Measurements from ENCODE around the gene MEGF11.
"Not testable (repeated sequence)": the region's sequence is repeated elsewhere in the genome, so short reads cannot be mapped to it uniquely, and the experiment has no call there.

The MEGF11 gene

DNA sequence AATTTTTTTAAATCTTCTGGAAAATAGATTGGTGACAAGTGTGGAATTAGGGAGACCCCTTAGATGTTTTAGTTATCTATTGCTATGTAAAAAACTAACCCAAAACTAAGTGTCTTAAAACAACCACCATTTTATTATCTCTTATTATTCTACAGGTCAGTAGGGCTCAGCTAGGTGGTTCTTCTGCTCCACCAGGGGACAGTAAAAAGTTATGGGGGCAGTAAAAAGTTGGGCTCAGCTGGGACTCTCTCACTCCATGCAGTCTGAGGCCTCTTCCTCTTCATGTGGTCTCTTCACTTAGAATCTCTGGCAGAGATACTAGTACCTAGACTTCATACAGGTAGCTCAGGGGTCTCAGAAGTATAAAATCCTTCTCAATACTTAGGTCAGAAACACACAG lies 21.8 kb upstream of the MEGF11 start:
- no peak for DNase-seq (ENCODE audit: low spot score)

DNA sequence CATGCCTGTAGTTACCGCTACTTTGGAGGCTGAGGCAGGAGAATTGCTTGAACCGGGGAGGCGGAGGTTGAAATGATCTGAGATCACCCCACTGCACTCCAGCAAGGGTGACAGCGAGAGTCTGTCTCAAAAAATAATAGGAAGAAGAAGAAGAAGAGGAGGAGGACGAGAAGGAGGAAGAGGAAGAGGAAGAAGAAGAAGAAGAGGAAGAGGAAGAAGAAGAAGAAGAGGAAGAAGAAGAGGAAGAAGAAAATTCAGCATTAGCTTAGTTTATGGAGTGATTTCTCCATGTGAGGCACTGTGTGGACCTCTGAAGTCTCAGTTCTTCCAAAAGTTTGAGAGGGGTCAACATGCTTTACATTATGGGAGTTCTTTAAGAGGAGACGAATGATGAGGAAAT lies 17.4 kb upstream of the MEGF11 start:
- DNase-seq (ENCODE audit: low spot score): no peak

DNA sequence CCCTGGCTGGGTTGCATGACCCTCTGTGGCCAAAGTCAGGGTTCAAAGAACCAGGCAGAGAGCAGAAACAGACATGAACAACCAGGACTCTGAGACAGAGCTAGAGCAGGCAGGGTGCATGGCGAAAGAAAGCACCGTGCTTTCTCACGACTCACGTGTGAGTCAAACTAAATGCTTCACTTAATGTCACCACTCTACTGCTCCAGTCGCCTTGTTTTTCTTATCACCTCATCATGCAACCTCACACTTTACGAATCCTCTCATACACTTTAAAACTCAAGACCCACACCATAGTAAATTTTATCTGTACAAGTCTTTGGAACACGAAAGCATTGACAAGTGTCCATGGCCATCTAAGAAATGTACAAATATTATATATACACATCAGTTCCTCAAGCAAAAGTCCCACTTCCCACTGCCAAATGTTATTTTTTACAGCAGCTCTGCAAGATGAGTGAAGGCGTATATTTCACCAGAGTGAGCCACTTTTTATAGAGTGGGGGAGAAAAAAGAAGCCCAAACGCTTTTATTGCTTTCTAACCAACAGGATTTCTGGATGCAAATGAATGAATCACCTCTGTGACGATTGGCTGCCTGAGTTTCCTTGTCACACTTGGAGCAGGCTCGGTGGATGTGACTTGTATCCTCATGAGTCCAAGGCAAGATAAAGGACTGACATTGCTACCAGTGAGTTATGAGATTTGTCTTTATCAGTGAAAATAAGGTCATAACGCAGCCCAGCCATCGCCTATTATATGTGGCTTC lies 16.0 kb upstream of the MEGF11 start:
- no peak for DNase-seq (ENCODE audit: low spot score)

DNA sequence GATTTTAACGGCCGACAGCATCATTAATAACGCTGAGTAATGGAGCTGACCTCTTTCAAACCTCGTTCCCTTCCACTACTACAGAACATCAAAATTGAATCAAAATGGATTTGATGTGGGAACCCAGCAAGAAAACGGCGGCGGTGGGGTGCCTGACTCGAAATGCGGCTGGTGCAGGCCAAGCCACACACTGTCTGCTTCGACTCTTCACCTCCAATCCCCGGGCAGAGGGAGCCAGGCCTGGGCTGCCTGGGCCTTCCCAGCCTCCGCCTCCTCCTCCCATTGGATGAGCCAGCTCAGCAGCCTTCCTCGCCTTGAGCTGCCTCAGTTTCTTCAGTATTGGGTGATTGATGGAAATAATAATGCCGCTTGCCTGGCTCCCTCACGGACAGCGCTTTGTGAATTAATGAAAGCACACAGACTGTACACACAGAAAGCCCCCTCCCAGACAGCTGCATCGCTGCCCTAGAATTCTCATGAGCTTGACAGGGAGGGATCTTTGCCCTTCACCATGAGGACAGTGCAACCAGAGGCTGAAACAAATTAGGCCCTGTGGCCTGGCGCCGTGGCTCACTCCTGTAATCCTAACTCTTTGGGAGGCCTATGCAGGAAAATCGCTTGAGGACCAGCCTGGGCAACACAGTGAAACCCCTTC lies 11.4 kb upstream of the MEGF11 start:
- no peak for DNase-seq (ENCODE audit: low spot score)

DNA sequence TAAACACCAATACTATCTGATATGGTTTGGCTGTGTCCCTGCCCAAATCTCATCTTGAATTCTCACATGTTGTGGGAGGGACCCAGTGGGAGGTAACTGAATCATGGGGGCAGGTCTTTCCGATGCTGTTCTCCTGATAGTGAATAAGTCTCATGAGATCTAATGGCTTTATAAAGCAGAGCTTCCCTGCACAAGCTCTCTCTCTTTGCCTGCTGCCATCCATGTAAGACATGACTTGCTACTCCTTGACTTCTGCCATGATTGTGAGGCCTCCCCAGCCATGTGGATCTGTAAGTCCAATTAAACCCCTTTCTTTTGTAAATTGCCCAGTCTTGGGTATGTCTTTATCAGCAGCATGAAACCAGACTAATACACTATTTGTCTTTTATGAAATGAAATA lies 9.3 kb upstream of the MEGF11 start:
- DNase-seq (ENCODE audit: low spot score): not testable (repeated sequence)

DNA sequence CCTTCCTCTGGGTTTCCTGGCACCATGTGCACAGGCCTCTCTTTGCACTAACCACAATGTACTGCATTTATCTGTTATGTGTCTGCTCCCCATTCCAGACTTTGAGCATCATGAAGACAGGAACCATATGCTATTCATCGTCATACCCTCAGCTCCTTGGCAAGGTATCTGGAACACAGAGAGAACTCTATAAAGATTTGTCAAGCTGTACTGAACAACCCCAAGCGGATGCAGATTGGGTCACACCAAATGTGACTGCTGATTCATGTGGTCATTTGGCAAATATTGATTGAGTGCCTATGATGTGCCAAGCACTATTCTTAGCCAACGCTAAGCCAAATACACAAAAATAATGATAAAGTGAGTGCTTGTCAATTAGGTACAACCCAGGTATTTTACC lies 7.5 kb upstream of the MEGF11 start:
- no peak for DNase-seq (ENCODE audit: low spot score)

DNA sequence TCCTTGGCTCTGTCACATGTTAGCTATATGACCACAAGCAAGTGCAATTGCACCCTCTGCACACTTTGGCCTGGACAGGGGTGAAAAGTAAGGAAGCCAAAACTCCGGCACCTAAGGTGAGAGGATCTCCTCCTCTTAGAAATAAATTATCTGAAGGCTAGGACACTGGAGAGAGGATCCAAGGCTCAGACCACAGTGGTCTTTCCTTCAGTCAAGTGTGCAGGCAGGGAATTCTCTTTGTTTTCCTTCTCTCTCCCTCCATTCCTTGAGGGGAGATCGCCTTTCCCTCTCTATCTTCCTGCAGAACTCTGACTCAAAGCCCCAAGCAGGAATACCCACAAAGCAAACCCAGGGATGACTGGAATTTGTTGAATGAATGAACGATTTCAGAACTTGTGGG lies 3.1 kb upstream of the MEGF11 start:
- no peak for DNase-seq (ENCODE audit: low spot score)

DNA sequence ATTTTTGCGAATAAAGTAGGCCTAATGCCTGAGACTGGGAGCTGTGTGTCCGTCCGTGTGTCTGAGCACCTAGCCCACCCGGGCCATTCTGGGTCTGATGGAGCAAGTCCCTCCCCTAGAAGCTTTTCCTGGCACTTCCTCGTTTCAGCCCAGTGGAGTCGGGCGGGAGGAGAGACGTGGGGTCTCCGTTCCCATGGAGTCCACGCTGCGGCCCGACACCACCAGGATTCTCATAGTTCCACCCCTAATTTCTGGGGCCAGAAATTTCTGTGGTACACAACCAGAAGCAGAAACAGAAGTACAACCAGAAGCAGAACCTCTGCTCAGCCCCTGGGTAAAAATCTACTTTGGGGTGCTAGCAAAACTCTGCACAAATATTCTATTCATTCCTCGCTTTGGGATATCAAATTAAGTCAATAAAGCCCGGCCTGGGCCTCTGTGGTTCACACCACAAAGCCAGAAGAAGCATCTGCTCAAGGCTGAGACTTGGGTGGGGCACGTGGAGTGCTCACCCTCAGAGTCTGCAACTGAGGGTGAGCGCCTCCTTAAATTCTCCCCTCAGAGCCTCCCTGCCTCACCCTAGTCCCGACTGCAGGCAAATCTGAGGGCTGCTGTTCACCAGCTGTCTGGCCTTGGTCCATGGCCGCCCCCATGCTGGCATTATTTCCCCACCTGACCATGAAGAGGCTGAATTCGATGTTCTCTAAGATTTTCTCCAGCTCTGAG lies 1.6 kb upstream of the MEGF11 start:
- no peak for DNase-seq (ENCODE audit: low spot score)

DNA sequence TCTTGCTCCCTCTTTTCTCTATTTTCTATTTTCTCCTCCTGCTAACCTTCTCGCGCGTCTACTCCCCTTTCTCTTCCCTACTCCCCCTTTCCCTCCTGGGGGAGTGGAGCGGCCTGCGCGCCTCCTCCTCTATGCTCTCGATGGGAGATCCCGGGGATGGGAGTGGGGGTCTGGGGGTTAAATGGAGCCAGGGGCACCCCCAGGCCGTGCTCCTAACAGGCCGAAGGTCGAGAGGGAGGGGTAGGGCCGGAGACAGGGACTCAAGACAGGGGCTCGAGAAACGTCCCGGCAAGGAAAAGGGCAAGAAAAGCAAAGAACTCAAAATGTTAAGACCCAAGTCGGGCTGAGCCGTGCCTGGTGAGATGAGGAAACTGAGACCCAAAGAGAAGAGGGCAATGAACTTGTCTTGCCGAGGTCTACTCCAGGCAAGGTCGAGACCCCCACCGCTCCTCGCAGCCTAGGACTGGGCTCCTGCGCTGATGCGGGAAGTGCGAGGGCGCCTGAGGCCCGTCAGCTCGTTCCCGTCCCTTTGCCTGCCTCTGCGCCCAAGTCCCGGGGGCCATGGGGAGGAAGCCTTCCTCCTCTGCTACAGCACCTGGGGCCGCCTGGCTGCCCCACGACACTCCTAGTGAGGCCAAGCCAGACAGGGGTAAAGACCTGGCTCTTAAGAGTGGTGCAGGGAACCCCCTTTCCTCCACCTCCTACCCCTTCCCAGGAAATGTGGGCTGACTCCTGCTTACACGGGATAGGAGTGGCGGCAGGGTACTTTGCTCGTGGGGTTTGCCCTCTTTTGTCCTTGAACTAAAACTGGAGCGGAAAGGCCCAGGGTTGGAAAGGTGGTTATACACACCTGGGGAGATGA lies 770 bp upstream of the MEGF11 start:
- DNase-seq (ENCODE audit: low spot score): no peak

DNA sequence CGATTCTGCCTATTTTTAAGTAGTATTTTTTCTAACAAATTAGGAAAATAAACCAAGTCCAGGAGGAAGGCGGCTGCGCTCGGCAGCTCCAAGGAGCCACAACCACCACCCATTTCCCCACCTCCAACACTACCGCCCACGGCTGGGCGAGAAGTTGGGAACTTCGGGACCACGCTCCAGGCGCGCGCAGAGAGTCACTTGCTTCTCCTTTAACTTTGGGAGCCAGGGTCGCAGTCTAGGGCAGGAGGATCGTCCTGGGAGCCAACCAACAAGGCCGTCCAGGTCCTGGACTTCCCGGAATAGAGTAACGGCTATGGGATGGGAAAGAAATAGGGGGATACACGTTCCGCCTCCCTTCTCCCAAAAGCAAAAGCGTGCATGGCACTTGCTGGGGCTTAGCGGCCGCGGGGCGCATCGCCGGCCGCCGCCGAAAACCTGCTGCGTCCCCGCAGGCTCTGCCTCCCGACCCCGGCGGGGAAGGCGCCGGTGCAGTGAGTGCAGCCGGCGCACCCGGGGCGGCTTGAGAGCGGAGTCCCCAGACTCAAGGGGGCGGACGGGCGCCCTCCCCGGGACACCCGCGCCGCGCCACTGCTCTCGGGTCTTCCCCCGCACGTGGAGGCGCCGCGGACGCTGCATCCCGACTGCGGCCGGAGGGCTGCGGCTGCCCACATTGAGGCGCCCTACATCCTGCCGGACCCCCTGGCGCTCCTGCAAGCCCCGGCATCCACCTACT lies 699 bp downstream of the MEGF11 start:
- no peak for DNase-seq (ENCODE audit: low spot score)

DNA sequence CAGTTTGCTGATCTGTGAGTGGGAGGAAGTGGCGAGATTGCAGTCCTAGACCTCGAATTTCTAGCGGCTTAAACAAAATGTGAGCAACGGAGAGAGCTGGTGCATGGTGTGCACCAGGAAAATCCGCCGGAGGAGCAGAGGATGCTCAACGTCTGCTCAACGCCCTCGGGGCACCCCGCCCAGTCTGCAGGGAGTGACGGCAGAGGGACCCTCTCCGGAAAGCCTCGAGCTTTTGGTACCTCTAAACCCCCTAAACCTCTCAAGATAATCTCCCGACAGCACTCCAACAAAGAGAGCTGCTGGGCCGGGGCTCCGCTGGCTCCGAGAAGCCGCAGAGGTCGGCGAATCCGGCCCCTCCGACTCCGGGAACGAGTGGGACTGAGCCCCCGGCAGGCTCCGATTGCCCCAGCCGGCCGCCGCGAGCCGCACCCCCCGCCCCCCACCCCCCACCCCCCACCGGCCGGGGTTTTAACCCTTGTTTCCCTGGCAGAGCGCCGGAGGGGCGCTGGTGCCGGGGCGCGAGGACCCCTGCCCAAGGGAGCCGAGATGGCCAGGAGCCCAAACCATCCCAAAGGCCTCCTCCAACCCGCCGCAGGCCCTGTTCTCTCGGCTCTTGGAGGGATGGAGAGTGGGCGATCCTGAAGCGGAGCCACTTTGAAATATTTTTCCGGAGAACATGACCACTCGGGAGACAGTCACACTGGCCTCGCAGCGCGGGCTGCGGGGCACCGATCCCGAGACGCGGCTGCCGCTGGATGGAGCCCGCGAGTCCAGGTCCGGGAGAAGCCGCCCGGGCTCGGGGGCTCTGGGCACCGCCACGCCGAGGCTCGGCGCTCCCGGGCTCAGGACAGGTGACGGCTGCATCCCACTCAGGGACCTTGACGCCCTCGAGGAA lies 1.5 kb downstream of the MEGF11 start:
- DNase-seq (ENCODE audit: low spot score): no peak

DNA sequence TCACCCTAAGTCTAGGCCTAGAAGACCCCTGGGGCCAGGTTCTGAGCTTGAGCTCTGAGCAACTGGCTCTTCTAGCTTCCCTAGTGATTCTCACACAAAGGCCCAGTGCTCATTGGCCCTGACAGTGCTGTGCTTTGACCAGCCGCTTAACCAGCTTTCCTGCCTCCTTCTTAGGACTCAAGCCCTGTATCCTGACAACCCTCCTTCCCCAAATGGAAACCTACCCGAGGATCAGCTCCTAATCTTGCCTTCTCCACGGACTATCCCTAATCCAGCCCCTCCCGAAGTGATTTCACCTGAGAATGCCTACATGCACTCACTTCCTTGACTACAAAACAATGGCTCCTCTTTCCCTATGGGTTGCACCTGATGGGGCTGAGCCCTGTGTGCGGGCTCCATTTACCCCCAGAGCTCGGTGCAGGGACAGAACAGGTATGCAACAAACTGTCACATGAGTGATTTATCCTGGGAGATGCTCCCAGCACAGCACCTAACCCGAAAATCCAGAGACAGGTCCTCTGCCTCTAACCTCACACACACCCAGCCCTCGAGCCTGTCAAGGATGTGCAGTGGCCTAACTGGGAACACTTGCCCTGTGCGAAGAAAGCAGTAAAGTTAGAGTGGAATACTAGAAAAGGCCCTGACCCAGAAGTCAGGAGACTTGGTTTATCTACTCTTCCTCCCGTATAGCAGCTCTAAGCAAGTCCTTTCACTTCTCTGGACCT lies 2.3 kb downstream of the MEGF11 start:
- DNase-seq (ENCODE audit: low spot score): no peak

DNA sequence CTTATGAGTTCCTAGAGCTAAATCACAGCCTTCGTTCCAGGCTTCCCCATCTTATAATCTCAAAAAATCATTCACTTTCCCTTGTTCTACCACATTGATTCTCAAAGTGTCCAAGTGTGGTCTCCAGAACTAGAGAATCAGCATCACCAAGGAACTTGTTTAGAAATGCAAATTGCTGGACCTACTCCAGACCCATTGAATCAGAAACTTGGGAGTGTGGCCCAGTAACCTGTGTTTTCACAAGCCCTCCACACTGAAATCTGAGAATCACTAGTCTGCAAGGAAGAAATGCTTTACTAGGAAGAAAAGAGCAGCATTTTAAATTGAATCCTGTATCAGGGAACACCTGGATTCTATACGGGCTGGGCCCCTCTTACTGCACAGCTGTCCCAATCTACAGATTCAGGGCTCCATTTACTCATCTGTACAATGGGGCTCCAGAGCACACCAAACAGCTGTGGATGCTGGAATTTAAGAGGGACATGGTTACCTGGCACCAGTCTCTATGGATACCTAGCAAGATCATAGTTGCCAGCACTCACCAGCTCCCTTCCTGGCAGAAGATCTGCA lies 3.9 kb downstream of the MEGF11 start:
- no peak for DNase-seq (ENCODE audit: low spot score)

DNA sequence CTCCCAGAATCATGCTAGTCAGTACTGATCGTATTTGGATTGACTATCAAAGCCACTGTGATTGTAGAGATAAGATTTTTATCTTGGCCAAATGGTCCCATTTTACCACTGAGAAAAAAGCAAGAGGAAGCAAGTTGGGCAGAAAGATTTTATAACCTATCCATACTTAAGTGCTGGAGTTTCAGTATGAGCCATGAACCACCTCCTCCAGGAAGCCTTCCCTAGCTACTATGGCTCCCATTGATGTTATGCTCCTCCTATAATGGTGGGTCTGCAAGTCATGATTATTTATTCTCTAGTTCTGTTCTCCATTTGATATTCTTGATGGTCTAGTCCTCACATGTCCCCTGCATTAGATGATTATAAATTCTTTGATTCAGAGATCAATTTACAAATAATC lies 6.6 kb downstream of the MEGF11 start:
- DNase-seq (ENCODE audit: low spot score): no peak

DNA sequence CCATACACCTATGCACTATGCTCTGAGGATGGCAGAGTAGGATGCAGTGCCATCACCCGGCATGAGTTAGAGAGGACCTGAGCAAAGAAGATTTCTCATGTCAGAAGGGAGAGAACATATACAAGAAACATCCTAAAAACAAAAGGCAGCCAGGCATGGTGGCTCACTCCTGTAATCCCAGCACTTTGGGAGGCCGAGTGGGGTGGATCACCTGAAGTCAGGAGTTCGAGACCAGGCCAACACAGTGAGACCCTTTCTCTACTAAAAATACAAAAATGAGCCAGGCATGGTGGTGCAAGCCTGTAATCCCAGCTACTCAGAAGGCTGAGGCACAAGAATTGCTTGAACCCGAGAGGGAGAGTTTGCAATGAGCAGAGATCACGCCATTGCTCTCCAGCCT lies 7.7 kb downstream of the MEGF11 start:
- DNase-seq (ENCODE audit: low spot score): not testable (repeated sequence)

DNA sequence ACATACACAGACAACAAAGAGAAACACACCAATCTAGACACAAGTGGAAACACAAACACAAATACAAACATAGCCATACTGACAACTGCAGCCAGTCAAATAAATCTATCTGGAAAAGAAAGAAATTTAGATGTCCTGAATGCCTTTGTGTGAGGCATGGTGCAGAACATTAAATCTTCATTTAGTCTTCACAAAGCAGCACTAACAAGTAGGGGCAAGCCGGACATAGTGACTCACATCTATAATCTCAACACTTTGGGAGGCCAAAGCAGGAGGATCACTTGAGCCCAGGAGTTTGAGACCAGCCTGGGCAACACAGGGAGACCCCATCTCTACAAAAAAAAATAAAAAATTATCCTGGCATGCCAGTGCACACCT lies 11.7 kb downstream of the MEGF11 start:
- DNase-seq (ENCODE audit: low spot score): no peak

DNA sequence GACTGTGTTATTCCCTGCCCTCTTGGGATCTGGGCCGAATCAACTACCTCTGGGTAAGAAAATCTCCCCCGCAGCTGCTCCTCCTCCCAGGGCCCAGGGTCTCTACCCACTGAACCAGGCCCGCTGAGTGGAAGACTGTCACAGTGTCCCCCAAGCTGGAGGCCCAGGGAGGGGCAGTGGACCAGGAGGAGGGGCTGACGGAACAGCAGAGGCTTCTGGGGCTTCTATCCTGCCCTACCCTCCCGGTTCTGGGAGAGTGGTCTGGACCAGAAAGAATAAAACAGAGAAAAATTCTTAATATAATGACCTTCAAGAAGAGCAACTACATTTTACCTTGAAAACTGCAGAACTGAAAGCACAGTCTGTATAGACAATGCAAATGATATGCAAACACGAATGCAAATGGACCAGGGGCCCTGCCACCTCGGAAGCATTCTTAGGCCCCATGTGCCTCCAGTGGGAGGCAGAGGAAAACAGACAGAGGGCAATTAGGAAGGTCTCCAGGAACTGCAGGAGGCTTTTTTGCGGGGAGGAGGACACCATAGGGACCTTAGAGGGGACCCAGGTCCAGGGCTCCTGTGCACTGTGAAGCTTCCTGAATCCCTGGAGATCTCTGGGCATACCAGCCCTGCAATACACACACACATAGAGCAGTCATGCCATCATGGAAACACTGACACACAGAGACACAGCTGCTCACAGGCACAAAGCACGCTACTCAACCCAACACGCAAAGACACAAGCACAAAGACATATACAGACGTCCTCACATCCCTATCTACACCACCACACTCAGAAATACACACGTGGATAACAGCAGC lies 12.3 kb downstream of the MEGF11 start:
- DNase-seq (ENCODE audit: low spot score): no peak

DNA sequence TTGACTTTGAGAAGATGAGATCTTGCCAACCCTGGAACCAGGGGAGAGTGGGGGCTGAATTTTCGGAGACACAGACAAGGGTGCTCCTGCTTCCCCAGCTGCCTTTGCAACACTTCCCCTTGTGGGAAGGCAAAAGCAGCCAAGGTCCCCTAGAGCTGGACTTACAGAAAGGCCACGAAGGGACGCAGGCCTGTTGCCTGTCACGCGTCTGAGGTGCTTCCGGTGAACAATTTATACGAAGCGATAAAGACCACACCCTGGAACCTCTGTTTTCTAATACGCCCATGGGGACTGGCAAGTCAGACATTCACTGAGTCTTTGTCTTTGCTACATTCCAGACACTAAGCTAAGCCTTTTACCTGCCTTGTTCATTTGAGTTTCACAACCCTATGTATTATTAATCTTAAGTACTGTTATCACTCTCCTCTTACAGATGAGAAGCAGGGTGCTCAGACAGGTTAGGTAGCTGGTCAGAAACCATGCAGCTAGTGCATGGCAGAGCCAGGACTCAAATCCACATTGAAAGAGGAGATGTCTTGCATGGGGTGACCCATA lies 13.2 kb downstream of the MEGF11 start:
- no peak for DNase-seq (ENCODE audit: low spot score)

Measured in hematopoietic multipotent progenitor cell treated with erythropoietin and hydrocortisone succinate and interleukin-3 and kit ligand, for 17 days (in vitro differentiated cells).